Tibial nerve (tissue), 4 donors: ENCODE results near the gene ATF2.

Experiments
- CTCF ChIP-seq, 5 experiments: fragments of 200-600 bp in 3 of 5; fragments of 450-650 bp in 2 of 5; sonication (generic) in 3 of 5; IDR thresholded peaks; one replicate each; pipeline ENCODE4 v1.5.1; 2016 to 2019; ENCODE audit warnings: antibody characterized with exemption in 5 of 5, mild to moderate bottlenecking in 3 of 5, moderate library complexity in 2 of 5
- EP300 ChIP-seq, 2 donors: sonication (generic); formaldehyde crosslinking; IDR thresholded peaks; one replicate each; pipeline ENCODE4 v1.6.1; 2017; ENCODE audit warnings: antibody characterized with exemption in 2 of 2, mild to moderate bottlenecking in 1 of 2
- POLR2A ChIP-seq, 2 donors: fragments of 450-650 bp; IDR thresholded peaks; one replicate each; pipeline ENCODE4 v1.6.1; 2017; ENCODE audit warnings: antibody characterized with exemption in 2 of 2, mild to moderate bottlenecking in 2 of 2, moderate library complexity in 2 of 2

- TF ChIP-seq CTCF (IDR thresholded peaks at IDR 0.05) (no peak), EP300 (IDR thresholded peaks at IDR 0.05) (no peak), POLR2A (IDR thresholded peaks at IDR 0.05) (no peak)
Measured at GRCh38 chr2:175206866-175207265, 38.9 kb upstream of the ATF2 start.
